PC-3 (cell line): ENCODE measurements around the gene NAB1.

Experiments
- EZH2phosphoT487 ChIP-seq: fragments of 300-600 bp; sonication (generic); IDR thresholded peaks from 2 replicates; pipeline ENCODE4 v1.6.1; 2018; ENCODE audit warnings: mild to moderate bottlenecking, antibody characterized with exemption, low read length, borderline replicate concordance
- TF ChIP-seq, protein P1 (sequence below): fragments of 300-600 bp; sonication (generic); conservative IDR thresholded peaks from 2 replicates; pipeline ENCODE4 v1.5.1; 2017; ENCODE audit warnings: antibody characterized with exemption, low read depth, mild to moderate bottlenecking, low read length

DNA sequence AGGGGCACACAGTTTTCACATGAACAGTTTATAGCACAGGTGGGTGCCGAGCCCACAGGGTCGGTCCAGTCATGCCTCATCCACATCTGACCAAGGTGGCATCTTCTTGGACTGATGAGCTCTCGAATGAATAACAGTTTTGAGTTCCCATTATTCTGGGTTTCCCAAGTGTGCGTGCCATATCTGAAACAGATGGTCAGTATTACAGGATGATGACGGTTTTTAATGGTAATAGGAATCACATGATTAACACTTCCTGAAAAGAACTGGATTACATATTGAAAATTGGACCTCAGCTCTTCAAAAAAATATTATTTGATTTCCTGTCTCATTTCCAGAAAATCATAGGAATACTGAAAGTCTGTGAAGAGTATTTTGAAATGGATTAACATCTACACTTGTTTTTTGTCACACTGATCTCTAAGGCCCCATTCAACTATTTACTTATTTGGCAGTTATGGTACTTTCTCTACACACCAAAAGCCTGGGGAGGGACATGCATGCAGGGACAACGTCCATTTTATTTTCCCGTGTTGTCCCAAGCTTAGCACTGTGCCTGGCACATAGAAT lies 22.2 kb upstream of the NAB1 start:
- TF ChIP-seq, protein P1, sequence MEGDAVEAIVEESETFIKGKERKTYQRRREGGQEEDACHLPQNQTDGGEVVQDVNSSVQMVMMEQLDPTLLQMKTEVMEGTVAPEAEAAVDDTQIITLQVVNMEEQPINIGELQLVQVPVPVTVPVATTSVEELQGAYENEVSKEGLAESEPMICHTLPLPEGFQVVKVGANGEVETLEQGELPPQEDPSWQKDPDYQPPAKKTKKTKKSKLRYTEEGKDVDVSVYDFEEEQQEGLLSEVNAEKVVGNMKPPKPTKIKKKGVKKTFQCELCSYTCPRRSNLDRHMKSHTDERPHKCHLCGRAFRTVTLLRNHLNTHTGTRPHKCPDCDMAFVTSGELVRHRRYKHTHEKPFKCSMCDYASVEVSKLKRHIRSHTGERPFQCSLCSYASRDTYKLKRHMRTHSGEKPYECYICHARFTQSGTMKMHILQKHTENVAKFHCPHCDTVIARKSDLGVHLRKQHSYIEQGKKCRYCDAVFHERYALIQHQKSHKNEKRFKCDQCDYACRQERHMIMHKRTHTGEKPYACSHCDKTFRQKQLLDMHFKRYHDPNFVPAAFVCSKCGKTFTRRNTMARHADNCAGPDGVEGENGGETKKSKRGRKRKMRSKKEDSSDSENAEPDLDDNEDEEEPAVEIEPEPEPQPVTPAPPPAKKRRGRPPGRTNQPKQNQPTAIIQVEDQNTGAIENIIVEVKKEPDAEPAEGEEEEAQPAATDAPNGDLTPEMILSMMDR, result no peak
- TF ChIP-seq EZH2phosphoT487, result no peak
